Measurements from ENCODE around the gene DIAPH3. TPM values are rescaled to one million over a fixed set of nuclear protein-coding genes. Genes with fewer than 3 reads are reported as not detected.

DIAPH3 gene
- total RNA-seq, 1 experiment from 2014 or later: 11.4 TPM

GRCh38 chr13:59730026-59730425, 433.7 kb downstream of the DIAPH3 start:
- Mint-ChIP-seq H3K36me3 (ENCODE audit: insufficient read depth, unreplicated experiment) (no peaks in the 10 kb centered on the region), H3K27me3 (ENCODE audit: unreplicated experiment) (no peaks in the 10 kb centered on the region), H3K27ac (ENCODE audit: unreplicated experiment) (no peak overlapping the region), H3K4me3 (ENCODE audit: low read depth, unreplicated experiment) (no peak overlapping the region), H3K4me1 (ENCODE audit: low read depth, unreplicated experiment) (no peaks in the 10 kb centered on the region), H3K9me3 (ENCODE audit: low read depth, unreplicated experiment) (no peaks in the 10 kb centered on the region)
- intact Hi-C loops (cut with micrococcal nuclease; ENCODE audit: unreplicated experiment): no loop called here
- CTCF ChIA-PET: no interaction called here
- no TSS peak for BruUV-seq (replicated peaks)
- no peak for TF ChIP-seq CTCF (IDR thresholded peaks at IDR 0.05; ENCODE audit: unreplicated experiment)
- DNase-seq: no peak

- no peak for TF ChIP-seq CTCF (IDR thresholded peaks at IDR 0.05; ENCODE audit: unreplicated experiment)
- no TSS peak for BruUV-seq (replicated peaks)
- intact Hi-C loops (cut with micrococcal nuclease; ENCODE audit: unreplicated experiment): no loop called here
- DNase-seq: no peak
- H3K36me3 Mint-ChIP-seq (ENCODE audit: insufficient read depth, unreplicated experiment): no peaks in the 10 kb centered on the region
- no peaks in the 10 kb centered on the region for H3K4me1 Mint-ChIP-seq (ENCODE audit: low read depth, unreplicated experiment)
- no peak overlapping the region for H3K27ac Mint-ChIP-seq (ENCODE audit: unreplicated experiment)
- H3K4me3 Mint-ChIP-seq (ENCODE audit: low read depth, unreplicated experiment): no peak overlapping the region
- no peaks in the 10 kb centered on the region for H3K27me3 Mint-ChIP-seq (ENCODE audit: unreplicated experiment)
- CTCF ChIA-PET: no interaction called here
- H3K9me3 Mint-ChIP-seq (ENCODE audit: low read depth, unreplicated experiment): no peaks in the 10 kb centered on the region
These were observed 434.7 kb downstream of the DIAPH3 start for GRCh38 chr13:59728896-59729545.

- no peaks in the 10 kb centered on the region for H3K27me3 Mint-ChIP-seq (ENCODE audit: unreplicated experiment)
- H3K27ac Mint-ChIP-seq (ENCODE audit: unreplicated experiment): no peak overlapping the region
- no peaks in the 10 kb centered on the region for H3K9me3 Mint-ChIP-seq (ENCODE audit: low read depth, unreplicated experiment)
- no TSS peak for BruUV-seq (replicated peaks)
- no peak for DNase-seq
- no peaks in the 10 kb centered on the region for H3K4me1 Mint-ChIP-seq (ENCODE audit: low read depth, unreplicated experiment)
- CTCF ChIA-PET: no interaction called here
- no peak overlapping the region for H3K4me3 Mint-ChIP-seq (ENCODE audit: low read depth, unreplicated experiment)
- TF ChIP-seq CTCF (IDR thresholded peaks at IDR 0.05; ENCODE audit: unreplicated experiment): no peak
- H3K36me3 Mint-ChIP-seq (ENCODE audit: insufficient read depth, unreplicated experiment): no peaks in the 10 kb centered on the region
- intact Hi-C loops (cut with micrococcal nuclease; ENCODE audit: unreplicated experiment): no loop called here
These were observed 441.5 kb downstream of the DIAPH3 start for GRCh38 chr13:59721926-59722910.

GRCh38 chr13:59715611-59716010, 448.1 kb downstream of the DIAPH3 start:
- DNase-seq: no peak
- CTCF ChIA-PET: no interaction called here
- Mint-ChIP-seq H3K4me3 (ENCODE audit: low read depth, unreplicated experiment) (no peak overlapping the region), H3K9me3 (ENCODE audit: low read depth, unreplicated experiment) (no peaks in the 10 kb centered on the region), H3K36me3 (ENCODE audit: insufficient read depth, unreplicated experiment) (no peaks in the 10 kb centered on the region), H3K27me3 (ENCODE audit: unreplicated experiment) (no peaks in the 10 kb centered on the region), H3K27ac (ENCODE audit: unreplicated experiment) (no peak overlapping the region), H3K4me1 (ENCODE audit: low read depth, unreplicated experiment) (no peaks in the 10 kb centered on the region)
- intact Hi-C loops (cut with micrococcal nuclease; ENCODE audit: unreplicated experiment): no loop called here
- no TSS peak for BruUV-seq (replicated peaks)
- no peak for TF ChIP-seq CTCF (IDR thresholded peaks at IDR 0.05; ENCODE audit: unreplicated experiment)

Measured in Calu3 (cell line).